ENCODE data around the gene SCARF2. TPM values are rescaled to one million over a fixed set of nuclear protein-coding genes. Genes with fewer than 3 reads are reported as not detected.
"Not testable (repeated sequence)": the region's sequence is repeated elsewhere in the genome, so short reads cannot be mapped to it uniquely, and the experiment has no call there.

SCARF2 gene
- polyA plus RNA-seq, 3 donors, result 0.12 to 0.51 TPM; not detected in 1

DNA sequence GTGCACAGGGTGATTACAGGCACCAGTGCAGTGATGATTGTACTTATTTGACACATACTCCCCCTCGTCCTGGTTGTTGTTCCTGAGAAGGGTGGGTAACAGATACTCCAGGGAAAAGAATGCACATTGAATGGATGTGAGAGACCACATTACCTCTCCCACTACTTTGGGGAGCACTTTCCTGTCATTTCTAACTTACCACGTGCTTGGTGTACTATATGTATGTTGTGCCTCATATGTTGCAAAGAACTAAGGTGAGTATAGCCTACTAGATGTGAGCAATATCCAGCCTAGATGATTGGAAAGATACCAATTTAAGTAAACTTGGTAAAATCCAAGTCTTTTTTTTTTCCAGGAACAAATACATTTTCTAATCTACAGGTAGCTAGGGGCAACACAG is 14.3 kb upstream of the SCARF2 start:
- no peak overlapping the region for H3K27ac ChIP-seq (ENCODE audit: low read depth in 1 of 2, low read length in 2 of 2)
- H3K27ac Mint-ChIP-seq, result no peak overlapping the region
- no peaks in the 10 kb centered on the region for H3K79me2 ChIP-seq (ENCODE audit: insufficient read depth, low read length)
- H2AFZ ChIP-seq (ENCODE audit: insufficient read depth, low read depth, low read length, poor library complexity, severe bottlenecking), result no peak overlapping the region
- H3K9me3 ChIP-seq (replicated peaks in 1 of 2; ENCODE audit: control insufficient read depth in 1 of 2, insufficient read depth in 1 of 2, low read length in 2 of 2), result no peaks in the 10 kb centered on the region
- H4K20me1 ChIP-seq (ENCODE audit: insufficient read depth, low read length), result no peaks in the 10 kb centered on the region
- no peaks in the 10 kb centered on the region for H3K9me3 Mint-ChIP-seq
- H3K4me2 ChIP-seq (replicated peaks; ENCODE audit: extremely low read depth, low read length, poor library complexity, severe bottlenecking), result no peak overlapping the region
- H3K4me1 Mint-ChIP-seq, result peaks cover 24% of the 10 kb centered on the region
- no peak overlapping the region for H3K4me3 Mint-ChIP-seq
- TF ChIP-seq, protein P1, sequence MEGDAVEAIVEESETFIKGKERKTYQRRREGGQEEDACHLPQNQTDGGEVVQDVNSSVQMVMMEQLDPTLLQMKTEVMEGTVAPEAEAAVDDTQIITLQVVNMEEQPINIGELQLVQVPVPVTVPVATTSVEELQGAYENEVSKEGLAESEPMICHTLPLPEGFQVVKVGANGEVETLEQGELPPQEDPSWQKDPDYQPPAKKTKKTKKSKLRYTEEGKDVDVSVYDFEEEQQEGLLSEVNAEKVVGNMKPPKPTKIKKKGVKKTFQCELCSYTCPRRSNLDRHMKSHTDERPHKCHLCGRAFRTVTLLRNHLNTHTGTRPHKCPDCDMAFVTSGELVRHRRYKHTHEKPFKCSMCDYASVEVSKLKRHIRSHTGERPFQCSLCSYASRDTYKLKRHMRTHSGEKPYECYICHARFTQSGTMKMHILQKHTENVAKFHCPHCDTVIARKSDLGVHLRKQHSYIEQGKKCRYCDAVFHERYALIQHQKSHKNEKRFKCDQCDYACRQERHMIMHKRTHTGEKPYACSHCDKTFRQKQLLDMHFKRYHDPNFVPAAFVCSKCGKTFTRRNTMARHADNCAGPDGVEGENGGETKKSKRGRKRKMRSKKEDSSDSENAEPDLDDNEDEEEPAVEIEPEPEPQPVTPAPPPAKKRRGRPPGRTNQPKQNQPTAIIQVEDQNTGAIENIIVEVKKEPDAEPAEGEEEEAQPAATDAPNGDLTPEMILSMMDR (IDR thresholded peaks at IDR 0.05), result no peak
- H3K27me3 Mint-ChIP-seq (ENCODE audit: low read depth in 3 of 3), result no peaks in the 10 kb centered on the region
- H3K4me3 ChIP-seq (replicated peaks in 1 of 3; ENCODE audit: low read depth in 2 of 3, low read length in 3 of 3), result no peak overlapping the region
- DNase-seq, result no peak
- H3K36me3 Mint-ChIP-seq, result peaks cover 38% of the 10 kb centered on the region in 2 donors
- H3K27me3 ChIP-seq (ENCODE audit: control insufficient read depth in 2 of 2, insufficient read depth in 2 of 2, low read length in 2 of 2), result no peaks in the 10 kb centered on the region
- no peak overlapping the region for H3K9ac ChIP-seq (ENCODE audit: insufficient read depth, low read length, poor library complexity, severe bottlenecking)
- WGBS (ENCODE audit: insufficient coverage), result no CpG with 5 or more reads among the region's 2 CpGs
- peaks cover 3 to 33% of the 10 kb centered on the region in 2 donors for H3K36me3 ChIP-seq (replicated peaks in 1 of 2; ENCODE audit: control insufficient read depth in 1 of 2, insufficient read depth in 2 of 2, low read length in 2 of 2)
- H3K4me1 ChIP-seq (ENCODE audit: control insufficient read depth in 1 of 2, insufficient read depth in 2 of 2, low read length in 2 of 2), result peaks cover 25 to 29% of the 10 kb centered on the region in 2 donors
- intact Hi-C loops (cut with micrococcal nuclease), result no loop called here

DNA sequence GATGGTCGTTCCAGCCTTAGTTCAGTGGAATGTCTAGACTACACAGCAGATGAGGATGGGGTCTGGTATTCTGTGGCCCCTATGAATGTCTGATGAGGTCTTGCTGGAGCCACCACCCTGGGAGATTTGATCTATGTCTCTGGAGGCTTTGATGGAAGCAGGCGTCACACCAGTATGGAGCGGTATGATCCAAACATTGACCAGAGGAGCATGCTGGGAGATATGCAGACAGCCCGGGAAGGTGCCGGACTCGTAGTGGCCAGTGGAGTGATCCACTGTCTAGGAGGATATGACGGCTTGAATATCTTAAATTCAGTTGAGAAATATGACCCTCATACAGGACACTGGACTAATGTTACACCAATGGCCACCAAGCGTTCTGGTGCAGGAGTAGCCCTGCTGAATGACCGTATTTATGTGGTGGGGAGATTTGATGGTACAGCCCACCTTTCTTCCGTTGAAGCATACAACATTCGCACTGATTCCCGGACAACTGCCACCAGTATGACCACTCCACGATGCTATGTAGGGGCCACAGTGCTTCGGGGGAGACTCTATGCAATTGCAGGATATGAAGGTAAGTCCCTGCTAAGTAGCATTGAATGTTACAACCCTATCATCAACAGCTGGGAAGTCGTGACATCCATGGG is 13.6 kb upstream of the SCARF2 start:
- H3K9ac ChIP-seq (ENCODE audit: insufficient read depth, low read length, poor library complexity, severe bottlenecking); H4K20me1 ChIP-seq (ENCODE audit: insufficient read depth, low read length); intact Hi-C loops (cut with micrococcal nuclease); H3K4me2 ChIP-seq (replicated peaks; ENCODE audit: extremely low read depth, low read length, poor library complexity, severe bottlenecking); H3K27me3 Mint-ChIP-seq (ENCODE audit: low read depth in 3 of 3); DNase-seq; H3K27ac Mint-ChIP-seq; H2AFZ ChIP-seq (ENCODE audit: insufficient read depth, low read depth, low read length, poor library complexity, severe bottlenecking); H3K4me3 ChIP-seq (replicated peaks in 1 of 3; ENCODE audit: low read depth in 2 of 3, low read length in 3 of 3); H3K9me3 ChIP-seq (replicated peaks in 1 of 2; ENCODE audit: control insufficient read depth in 1 of 2, insufficient read depth in 1 of 2, low read length in 2 of 2); H3K27me3 ChIP-seq (ENCODE audit: control insufficient read depth in 2 of 2, insufficient read depth in 2 of 2, low read length in 2 of 2); H3K79me2 ChIP-seq (ENCODE audit: insufficient read depth, low read length); H3K4me3 Mint-ChIP-seq; H3K27ac ChIP-seq (ENCODE audit: low read depth in 1 of 2, low read length in 2 of 2); H3K9me3 Mint-ChIP-seq: not testable (repeated sequence)
- H3K36me3 Mint-ChIP-seq, result peaks cover 40 to 45% of the 10 kb centered on the region in 2 donors
- Histone ChIP-seq H3K36me3 (replicated peaks in 1 of 2; ENCODE audit: control insufficient read depth in 1 of 2, insufficient read depth in 2 of 2, low read length in 2 of 2) (peaks cover 3 to 35% of the 10 kb centered on the region in 2 donors), H3K4me1 (ENCODE audit: control insufficient read depth in 1 of 2, insufficient read depth in 2 of 2, low read length in 2 of 2) (peaks cover 25% of the 10 kb centered on the region in 2 donors)
- H3K4me1 Mint-ChIP-seq, result peaks cover 21% of the 10 kb centered on the region
- 98% methylated on average over 5 of the region's 15 CpGs for WGBS (ENCODE audit: insufficient coverage)
